HG02884 (cell line): ENCODE measurements around the gene TARDBP.
"Not testable (repeated sequence)": the region's sequence is repeated elsewhere in the genome, so short reads cannot be mapped to it uniquely, and the experiment has no call there.

ENCODE experiments used
- ATAC-seq: cut with Tn5 transposase; IDR thresholded peaks from one replicate; pipeline ENCODE4 v1.9.1; 2021; ENCODE audit warnings: mild to moderate bottlenecking, moderate library complexity; ENCODE audit not compliant: unreplicated experiment

TARDBP gene

GRCh38 chr1:11012260-11013159, at the start of gene TARDBP:
TSS of gene TARDBP (plus strand) at chr1:11012654. CDS start at chr1:11013728, 1,074 bp downstream.
- peak; percentile 82 for ATAC-seq

GRCh38 chr1:10965546-10966226, 46.8 kb upstream of the TARDBP start:
- ATAC-seq: no peak

GRCh38 chr1:10967090-10967489, 45.4 kb upstream of the TARDBP start:
- no peak for ATAC-seq

GRCh38 chr1:10968411-10968826, 44.0 kb upstream of the TARDBP start:
- ATAC-seq: no peak

- no peak for ATAC-seq
Measured at GRCh38 chr1:10969267-10969970, 43.0 kb upstream of the TARDBP start.

- ATAC-seq: no peak
Measured at GRCh38 chr1:10969971-10970332, 42.5 kb upstream of the TARDBP start.

- ATAC-seq: no peak
Measured at GRCh38 chr1:10973552-10973951, 38.9 kb upstream of the TARDBP start.

GRCh38 chr1:10973956-10974881, 38.2 kb upstream of the TARDBP start:
- ATAC-seq: no peak

- ATAC-seq: no peak
Measured at GRCh38 chr1:10975567-10976326, 36.7 kb upstream of the TARDBP start.

GRCh38 chr1:10978719-10979118, 33.7 kb upstream of the TARDBP start:
- ATAC-seq: no peak

- ATAC-seq: no peak
Measured at GRCh38 chr1:10979483-10979920, 33.0 kb upstream of the TARDBP start.

- no peak for ATAC-seq
Measured at GRCh38 chr1:10980094-10980577, 32.3 kb upstream of the TARDBP start.

GRCh38 chr1:10980841-10981727, 31.4 kb upstream of the TARDBP start:
- no peak for ATAC-seq

- no peak for ATAC-seq
Measured at GRCh38 chr1:10986525-10986890, 25.9 kb upstream of the TARDBP start.

GRCh38 chr1:10987840-10988417, 24.5 kb upstream of the TARDBP start:
- ATAC-seq: no peak

GRCh38 chr1:10989095-10989494, 23.4 kb upstream of the TARDBP start:
- ATAC-seq: no peak

GRCh38 chr1:10989920-10990516, 22.4 kb upstream of the TARDBP start:
- ATAC-seq: not testable (repeated sequence)

GRCh38 chr1:10990828-10991227, 21.6 kb upstream of the TARDBP start:
- no peak for ATAC-seq
